ENCODE results near the gene USH2A.
"Not testable (repeated sequence)": the region's sequence is repeated elsewhere in the genome, so short reads cannot be mapped to it uniquely, and the experiment has no call there.

USH2A gene

GRCh38 chr1:216390956-216391355, 32.3 kb downstream of the USH2A start:
- no peak for DNase-seq

DNA sequence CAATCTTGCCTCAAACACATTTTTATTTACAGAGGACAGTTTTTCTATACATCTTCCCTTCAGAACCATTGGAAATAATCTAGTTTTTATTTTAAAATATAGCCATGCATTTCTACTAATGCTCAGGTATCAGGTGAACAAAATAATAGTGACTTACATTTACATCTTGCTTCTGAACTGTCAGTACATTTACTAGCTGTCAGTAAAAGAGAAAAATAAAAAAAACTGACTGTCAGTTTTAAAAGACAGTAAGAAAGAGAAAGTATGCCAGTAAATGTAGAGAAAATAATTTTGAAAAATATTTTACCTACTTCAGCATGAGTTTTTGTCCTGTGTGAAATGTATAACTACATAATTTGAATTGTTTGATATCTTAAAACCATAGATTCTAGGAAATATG, 33.5 kb downstream of the USH2A start:
- no peak for DNase-seq

GRCh38 chr1:216388558-216388957, 34.7 kb downstream of the USH2A start:
- DNase-seq: no peak

- DNase-seq: no peak
Observed at GRCh38 chr1:216387782-216388181, 35.5 kb downstream of the USH2A start.

GRCh38 chr1:216379441-216379840, 43.8 kb downstream of the USH2A start:
- DNase-seq: no peak

DNA sequence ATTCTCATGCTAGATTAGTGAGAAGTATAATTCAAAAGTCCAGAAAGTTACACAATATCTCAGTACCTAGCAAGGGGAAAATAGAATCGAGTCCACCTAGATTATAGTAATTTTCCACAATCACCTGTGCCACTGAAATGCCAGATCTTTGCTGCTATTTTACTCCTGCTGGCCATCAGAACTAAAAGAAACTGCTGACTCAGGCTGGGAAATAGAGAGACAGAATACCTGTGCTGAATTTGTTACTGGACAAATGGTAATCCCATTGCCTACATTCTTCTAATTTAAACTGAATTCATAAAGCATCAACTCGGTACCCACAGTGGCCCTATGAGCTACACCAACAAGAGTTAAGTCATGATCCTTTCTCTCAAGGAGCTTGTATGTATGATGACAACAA, 55.0 kb downstream of the USH2A start:
- no peak for DNase-seq

DNA sequence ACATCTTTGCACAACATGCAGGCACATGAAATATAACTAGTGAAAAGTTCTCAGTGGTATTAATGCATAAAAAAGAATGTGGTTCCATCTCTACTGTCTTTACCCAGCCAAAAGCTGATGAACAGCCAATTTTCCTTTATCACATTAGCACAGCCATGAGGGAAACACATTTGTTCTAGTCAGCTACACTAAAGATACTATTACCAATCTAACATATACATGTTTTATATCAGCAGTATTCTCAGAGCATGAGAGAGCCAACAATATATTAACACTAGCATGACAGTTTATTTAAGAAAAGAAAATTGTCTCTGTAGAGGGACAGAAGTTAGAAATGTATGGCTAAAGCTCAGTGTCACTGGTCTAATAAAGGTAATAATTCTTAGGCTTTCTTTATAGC, 56.3 kb downstream of the USH2A start:
- no peak for DNase-seq

- DNase-seq: no peak
Observed at GRCh38 chr1:216356945-216357344, 66.3 kb downstream of the USH2A start.

- DNase-seq: no peak
Observed at GRCh38 chr1:216350186-216350585, 73.1 kb downstream of the USH2A start.

DNA sequence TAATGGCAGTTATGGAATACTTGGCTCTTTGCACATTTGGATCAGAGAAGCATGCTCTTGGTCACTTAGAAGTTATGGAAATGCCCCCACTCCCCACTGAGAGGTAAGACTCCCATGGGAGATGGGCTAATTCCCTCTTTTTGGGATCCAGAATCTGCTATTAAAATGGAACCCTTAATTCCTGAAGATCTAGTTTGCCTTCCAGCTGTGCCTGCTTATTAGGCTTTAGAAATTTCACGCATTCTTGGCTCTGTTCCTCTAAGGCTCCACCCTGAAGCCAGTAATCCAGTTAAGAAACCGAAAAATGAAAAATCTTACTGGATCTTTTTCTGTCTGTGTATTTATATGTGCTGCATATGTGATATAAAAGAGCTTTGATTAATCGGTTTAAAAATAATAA, 76.7 kb downstream of the USH2A start:
- DNase-seq: no peak

- not testable (repeated sequence) for DNase-seq
Observed at GRCh38 chr1:216340542-216340941, 82.7 kb downstream of the USH2A start.

GRCh38 chr1:216332462-216332861, 90.8 kb downstream of the USH2A start:
- DNase-seq: no peak

- no peak for DNase-seq
Observed at GRCh38 chr1:216332003-216332402, 91.2 kb downstream of the USH2A start.

DNA sequence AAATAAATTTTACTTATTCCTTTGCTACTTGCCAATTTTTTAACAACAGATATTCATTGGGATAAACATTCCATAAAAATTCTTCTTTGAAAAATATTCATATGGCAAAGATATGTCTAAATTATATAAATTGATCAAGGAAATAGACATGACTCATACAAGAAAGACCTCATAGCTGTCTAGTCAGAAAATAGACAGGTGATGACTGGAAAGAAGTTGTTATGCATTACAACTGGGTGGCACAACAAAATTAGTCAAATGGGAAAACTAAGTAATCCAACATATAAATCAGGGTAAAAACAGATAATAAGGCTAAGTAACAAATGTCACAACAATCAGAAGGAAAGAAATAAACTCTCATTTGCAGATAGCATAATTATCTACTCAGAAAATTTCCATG, 92.0 kb downstream of the USH2A start:
- no peak for DNase-seq

DNA sequence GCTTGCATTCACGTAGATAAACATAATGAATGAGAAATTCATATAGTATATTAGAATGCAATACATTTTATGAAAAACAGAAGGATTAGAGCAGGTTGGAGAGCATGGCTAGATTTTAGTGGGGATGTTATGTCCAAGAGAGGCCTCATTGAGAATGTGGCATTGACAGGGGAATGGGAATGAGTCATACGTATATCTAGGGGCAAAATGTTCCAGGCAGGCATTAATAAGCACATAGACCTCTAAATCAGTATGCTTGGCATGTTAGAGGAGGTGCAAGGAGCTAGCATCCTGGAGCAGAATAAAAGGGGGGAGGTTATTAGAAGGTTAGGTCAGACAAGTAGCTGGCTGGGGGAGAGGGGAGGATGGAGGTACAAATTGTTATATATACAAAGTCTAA, 93.0 kb downstream of the USH2A start:
- DNase-seq: no peak

DNA sequence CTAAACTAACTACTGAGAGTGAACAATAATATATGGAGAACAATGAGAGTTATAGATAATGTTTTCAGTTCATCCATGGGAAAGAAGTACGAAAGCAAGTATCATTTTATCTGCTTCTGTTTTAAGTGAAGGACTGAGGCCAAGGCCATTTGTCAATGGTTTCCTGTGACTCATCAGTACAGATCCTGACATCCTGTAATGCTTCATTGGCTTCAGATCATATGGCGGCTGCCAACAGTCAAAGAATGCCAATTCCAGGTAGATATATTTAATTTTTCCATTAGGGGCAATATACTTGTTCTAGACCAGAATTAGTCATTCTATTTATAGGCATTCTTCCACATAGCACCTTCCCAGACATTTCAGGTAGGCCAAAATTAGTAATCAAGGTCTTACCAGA, 97.3 kb downstream of the USH2A start:
- DNase-seq: no peak

DNA sequence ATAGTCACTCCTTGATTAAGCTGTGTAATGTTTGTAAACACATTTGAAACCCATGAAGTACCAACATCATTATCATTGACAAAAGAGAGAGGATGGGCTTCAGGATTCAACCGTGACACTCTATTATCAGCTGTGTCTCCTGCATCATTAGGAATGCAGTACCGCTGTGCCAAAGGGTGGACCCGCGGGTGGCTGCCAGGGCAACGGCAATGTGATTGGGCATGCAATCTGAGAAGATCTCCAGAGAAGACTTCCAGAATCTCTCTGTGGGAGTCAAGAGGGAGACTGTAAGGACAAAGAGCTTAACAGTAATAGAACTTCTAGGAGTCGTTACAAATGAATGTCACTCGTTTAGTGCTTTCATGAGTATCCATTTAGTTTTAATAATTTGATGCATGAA, 97.9 kb downstream of the USH2A start:
- no peak for DNase-seq

- no peak for DNase-seq
Observed at GRCh38 chr1:216323344-216323743, 99.9 kb downstream of the USH2A start.

DNA sequence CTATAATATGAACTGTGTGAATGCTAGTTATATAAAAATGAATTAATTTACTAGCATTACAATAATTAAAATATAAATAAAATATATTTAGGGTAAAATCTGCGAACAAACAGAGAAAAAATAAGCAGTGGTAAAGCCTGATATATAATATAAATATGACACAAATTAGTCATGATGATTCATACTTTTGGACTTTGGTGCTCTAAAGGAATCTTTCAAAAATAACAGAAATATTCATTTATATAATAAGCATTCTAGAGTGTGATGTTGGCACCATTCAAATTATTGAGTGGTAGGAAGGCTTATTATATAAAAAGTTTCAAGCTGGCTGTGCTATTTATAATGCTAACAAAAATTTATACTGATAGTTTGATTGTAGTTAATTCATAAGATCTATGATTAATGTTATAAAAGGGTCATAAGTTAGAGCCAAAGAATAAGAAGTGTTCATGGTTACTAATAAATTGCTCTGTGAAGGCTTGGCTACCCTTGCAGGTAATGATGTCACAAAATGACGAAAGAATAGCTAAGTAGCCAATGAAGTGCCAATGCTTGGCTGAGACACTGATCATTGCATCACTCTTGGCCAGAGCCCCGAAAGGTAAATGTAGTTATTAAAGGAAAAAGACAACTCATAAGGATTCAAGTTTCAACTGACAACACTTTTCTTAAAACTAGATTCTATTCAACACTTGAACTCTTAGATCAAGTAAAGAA, 108.7 kb downstream of the USH2A start:
- no peak for DNase-seq

DNA sequence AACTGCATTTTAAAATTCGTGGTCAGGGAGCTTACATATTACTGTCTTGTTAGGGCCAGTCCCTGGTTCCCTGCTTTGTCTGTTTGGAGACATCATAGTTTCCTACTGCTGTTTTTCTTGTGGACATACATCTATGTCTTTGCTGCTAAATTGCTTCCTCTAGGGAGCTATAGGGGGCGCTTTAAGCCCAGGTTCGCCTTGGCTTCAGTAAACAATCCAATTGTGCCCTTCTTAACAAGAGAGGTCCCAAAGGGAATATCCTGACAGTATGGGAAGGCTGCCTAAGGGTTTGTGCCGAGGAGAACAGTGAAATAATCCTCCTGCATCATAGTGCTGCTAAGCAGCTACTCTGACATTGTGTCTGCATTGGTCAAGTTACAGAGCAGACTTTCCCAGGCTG, 112.5 kb downstream of the USH2A start:
- DNase-seq: peak; percentile 26

DNA sequence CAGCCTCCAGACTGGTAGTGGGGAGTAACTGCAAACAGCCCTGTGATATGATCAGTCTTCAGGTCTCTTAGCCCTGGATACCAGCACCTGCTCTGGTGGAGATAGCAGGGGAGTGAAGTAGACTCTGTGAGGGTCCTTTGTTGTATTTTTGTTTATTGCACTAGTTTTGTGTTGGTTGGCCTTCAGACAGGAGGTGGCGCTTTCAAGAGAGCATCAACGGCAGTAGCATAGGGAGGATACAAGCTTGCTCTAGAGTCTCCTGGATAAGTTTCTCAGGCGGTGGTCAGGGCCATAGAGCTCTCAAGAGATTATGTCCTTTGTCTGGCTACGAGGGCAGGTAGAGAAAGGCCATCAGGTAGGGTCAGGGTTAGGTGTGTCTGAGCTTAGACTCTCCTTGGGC, 116.4 kb downstream of the USH2A start:
- no peak for DNase-seq

DNA sequence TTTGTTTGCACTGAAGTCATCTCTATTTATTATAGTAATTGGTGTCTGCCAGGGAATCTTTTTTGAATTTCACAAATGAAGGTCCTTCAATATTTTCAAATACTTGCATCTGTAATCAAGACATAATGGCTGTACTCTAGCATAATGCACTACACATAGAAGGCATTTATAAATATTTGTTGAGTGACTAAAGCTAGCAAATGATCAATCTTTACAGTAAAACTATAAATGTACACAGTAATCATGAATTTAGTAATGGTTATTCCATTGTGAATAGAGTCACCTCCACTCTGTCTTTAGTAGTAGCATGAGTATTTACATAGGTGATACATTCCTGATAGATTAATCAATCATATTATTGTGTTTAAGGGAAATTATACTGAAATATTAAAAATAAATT, 119.6 kb downstream of the USH2A start:
- DNase-seq: no peak

DNA sequence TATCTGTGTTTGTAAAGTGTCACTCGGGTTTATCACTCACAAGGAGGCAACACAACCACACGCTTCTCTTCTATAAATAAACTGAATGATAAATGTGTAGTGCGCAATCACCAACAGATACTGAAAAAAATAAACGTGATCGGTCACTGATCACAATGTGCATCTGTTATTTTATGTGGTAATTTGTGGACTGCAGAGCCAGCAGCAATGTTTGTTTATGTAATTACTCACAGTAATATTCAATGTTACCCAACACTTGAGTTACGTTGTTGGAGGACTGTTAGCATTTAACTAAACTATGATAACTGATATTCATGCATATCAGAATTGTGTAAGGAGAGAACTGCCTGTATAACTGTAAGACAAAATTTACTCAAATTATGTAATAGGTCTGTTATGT, 129.6 kb downstream of the USH2A start:
- no peak for DNase-seq

DNA sequence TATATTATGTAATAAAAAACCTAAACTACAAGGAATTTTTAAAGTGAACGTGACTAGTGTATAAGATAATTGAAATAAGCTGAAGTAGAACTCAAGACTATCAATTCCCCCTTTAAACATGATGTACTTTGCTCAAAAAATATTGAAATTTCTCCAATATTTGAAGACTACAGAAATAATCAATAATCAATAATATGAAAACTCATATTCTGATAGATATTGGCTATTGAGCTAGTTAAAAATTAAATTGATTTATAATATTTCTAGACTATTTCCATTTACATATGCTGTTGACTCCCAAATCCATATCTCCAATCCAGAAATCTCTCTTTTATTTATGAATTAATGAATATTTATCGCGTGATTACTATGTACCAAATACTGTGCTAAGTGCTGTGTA, 133.2 kb downstream of the USH2A start:
- no peak for DNase-seq

DNA sequence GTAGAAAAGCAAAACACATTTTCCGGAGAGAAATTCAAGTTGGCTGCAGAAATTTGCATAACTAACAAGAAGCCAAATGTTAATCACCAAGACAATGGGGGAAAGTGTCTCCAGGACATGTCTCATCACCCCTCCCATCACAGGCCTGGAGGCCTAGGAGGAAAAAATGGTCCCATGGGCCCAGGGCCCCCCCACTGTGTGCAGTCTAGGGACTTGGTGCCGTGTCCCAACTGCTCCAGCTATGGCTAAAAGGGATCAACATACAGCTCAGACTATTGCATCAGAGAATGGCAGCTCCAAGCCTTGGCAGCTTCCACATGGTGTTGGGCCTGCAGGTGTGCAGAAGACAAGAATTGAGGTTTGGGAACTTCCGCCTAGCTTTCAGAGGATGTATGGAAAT, 138.2 kb downstream of the USH2A start:
- DNase-seq: no peak

GRCh38 chr1:216281757-216282156, 141.5 kb downstream of the USH2A start:
- no peak for DNase-seq
